HG03039 (cell line): ENCODE results near the gene LRRC40.

Source experiments
- ATAC-seq: cut with Tn5 transposase; IDR thresholded peaks from one replicate; pipeline ENCODE4 v1.9.1; 2021; ENCODE audit warnings: mild to moderate bottlenecking, moderate library complexity; ENCODE audit not compliant: unreplicated experiment

The LRRC40 gene

DNA sequence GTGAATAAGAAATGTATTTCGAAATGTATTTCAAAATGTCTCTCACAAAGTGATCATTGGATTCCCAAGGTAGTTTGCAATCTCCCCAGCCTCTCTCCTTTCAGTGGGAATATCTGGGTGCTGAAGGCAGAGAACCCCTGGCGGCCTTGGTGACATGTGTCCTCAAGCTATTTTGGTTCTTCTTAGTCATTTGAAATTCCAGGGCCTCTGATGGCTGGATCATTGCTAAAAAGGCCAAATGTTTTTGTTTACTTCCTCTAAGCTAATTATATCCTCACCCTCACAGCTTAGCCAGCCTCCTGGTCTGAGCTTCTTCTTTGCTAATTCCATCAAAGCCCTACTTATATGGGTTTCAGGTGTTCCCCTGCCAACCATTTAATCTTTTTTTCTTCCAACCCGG lies 71.2 kb downstream of the LRRC40 start:
- no peak for ATAC-seq

- ATAC-seq, result no peak
Observed at GRCh38 chr1:70117046-70117445, 88.3 kb downstream of the LRRC40 start.

- ATAC-seq, result no peak
Observed at GRCh38 chr1:70115315-70115714, 90.1 kb downstream of the LRRC40 start.

DNA sequence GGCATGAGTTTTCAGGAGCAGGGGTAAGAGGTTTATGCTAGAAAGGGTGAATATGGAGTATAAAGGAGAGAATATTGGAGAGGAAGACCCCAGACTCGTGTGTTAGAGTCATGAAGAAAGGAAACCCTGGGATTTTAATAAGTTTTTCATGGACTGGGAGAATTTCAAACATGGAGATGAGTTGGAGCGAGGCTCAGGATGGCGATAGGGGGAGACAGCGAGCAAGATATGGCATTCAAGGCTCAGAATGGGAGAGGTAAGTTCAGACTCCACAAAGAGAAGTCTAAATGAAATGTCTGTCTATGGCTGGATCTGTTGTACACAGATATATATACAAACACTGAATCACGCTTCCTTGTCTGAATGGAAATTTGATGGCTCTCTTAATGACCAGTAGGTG lies 92.5 kb downstream of the LRRC40 start:
- no peak for ATAC-seq

GRCh38 chr1:70109241-70109640 lies 96.1 kb downstream of the LRRC40 start:
- ATAC-seq, result no peak

- no peak for ATAC-seq
Observed at GRCh38 chr1:70103770-70104169, 101.6 kb downstream of the LRRC40 start.

- no peak for ATAC-seq
Observed at GRCh38 chr1:70101774-70102173, 103.6 kb downstream of the LRRC40 start.

DNA sequence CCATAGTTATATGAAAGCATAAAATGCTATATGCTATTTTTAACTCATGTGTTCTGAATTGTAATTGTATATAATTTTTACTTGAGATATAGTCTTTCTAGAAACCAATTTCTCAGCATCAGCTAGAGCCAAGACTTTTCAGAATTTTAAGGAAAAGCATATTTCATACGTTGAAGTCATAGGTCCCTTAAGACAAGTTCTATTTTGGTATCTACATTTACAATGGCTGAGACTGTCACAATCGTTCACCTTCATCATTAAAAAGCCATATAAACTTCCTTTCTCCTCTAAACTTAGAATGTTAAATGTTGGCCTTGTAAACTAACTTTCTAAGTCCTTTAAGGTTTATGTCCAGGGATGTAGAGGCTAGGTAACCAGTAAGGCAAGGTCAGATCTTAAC lies 104.1 kb downstream of the LRRC40 start:
- ATAC-seq, result no peak
